IMR-90 (cell line): Measurements from ENCODE around the gene GTF2H3. TPM values are rescaled to one million over a fixed set of nuclear protein-coding genes. Genes with fewer than 3 reads are reported as not detected.

Experiments used
- ATAC-seq: fragments of 200-7000 bp; cut with Tn5 transposase; 2 replicates; pipeline ENCODE4 v1.9.1; 2020; ENCODE audit warnings: low read depth, mild to moderate bottlenecking, moderate library complexity
- BruUV-seq: library from RNA; stranded (reverse); fragments of 400-500 nt; replicated peaks from 2 replicates; lab custom pipeline; 2021; lab: Mats Ljungman, UMichigan
- CTCF ChIA-PET: fragments of 300-600 bp; formaldehyde crosslinking; extraction: SDS; loops from one replicate; lab custom pipeline; 2021; ENCODE audit warnings: antibody characterized with exemption; lab: Yijun Ruan, JAX
- POLR2A ChIA-PET: fragments of 300-600 bp; sonication (Branson Sonifier 250); formaldehyde crosslinking; loops from one replicate; lab custom pipeline; 2022; ENCODE audit warnings: antibody characterized with exemption; ENCODE audit not compliant: unreplicated experiment; lab: Charles Lee
- DNase-seq: peaks from one replicate; pipeline ENCODE4 v3.0.0; 2013
- H2AFZ ChIP-seq: replicated peaks from 2 replicates; pipeline ENCODE3; 2013; ENCODE audit warnings: low read length, mild to moderate bottlenecking; ENCODE audit not compliant: poor library complexity
- H2AK5ac ChIP-seq: 2 replicates; pipeline ENCODE4 v1.6.1; 2013; ENCODE audit warnings: low read depth, low read length, inconsistent platforms
- H2AK9ac ChIP-seq: replicated peaks from 2 replicates; pipeline ENCODE3; 2013; ENCODE audit warnings: mild to moderate bottlenecking, low read depth, low read length, moderate library complexity; ENCODE audit not compliant: poor library complexity
- H2BK120ac ChIP-seq: 2 replicates; pipeline ENCODE4 v1.6.1; 2013; ENCODE audit warnings: low read depth, low read length, inconsistent platforms
- H2BK15ac ChIP-seq: 3 replicates; pipeline ENCODE4 v1.6.1; 2013; ENCODE audit warnings: low read depth, low read length, inconsistent platforms
- H2BK20ac ChIP-seq: 2 replicates; pipeline ENCODE4 v1.6.1; 2013; ENCODE audit warnings: low read depth, mild to moderate bottlenecking, inconsistent platforms, low read length, moderate library complexity
- H2BK5ac ChIP-seq: 2 replicates; pipeline ENCODE4 v1.6.1; 2013; ENCODE audit warnings: mild to moderate bottlenecking, low read depth, low read length, inconsistent platforms; ENCODE audit not compliant: poor library complexity, severe bottlenecking
- H3K14ac ChIP-seq: replicated peaks from 2 replicates; pipeline ENCODE4 v1.6.1; 2013; ENCODE audit warnings: low read depth, low read length, inconsistent platforms
- H3K18ac ChIP-seq: 2 replicates; pipeline ENCODE4 v1.6.1; 2013; ENCODE audit warnings: low read depth, low read length, control low read depth
- H3K23ac ChIP-seq: 2 replicates; pipeline ENCODE4 v1.6.1; 2013; ENCODE audit warnings: low read depth, low read length, inconsistent platforms
- H3K27ac ChIP-seq: 2 replicates; pipeline ENCODE4 v1.5.1; 2013; ENCODE audit warnings: mild to moderate bottlenecking, control low read depth, low read length; ENCODE audit not compliant: insufficient read depth
- H3K27me3 ChIP-seq: 2 replicates; pipeline ENCODE4 v1.6.1; 2013; ENCODE audit warnings: low read length; ENCODE audit not compliant: control insufficient read depth, insufficient read depth
- H3K36me3 ChIP-seq: 2 replicates; pipeline ENCODE4 v1.6.1; 2013; ENCODE audit warnings: low read length, mixed read lengths; ENCODE audit not compliant: control insufficient read depth, insufficient read depth
- H3K4ac ChIP-seq: 2 replicates; pipeline ENCODE4 v1.6.1; 2013; ENCODE audit warnings: low read depth, low read length, inconsistent platforms
- H3K4me1 ChIP-seq: 2 replicates; pipeline ENCODE4 v1.6.1; 2013; ENCODE audit warnings: low read length, mixed read lengths; ENCODE audit not compliant: control insufficient read depth, insufficient read depth
- H3K4me2 ChIP-seq: 2 replicates; pipeline ENCODE4 v1.6.1; 2013; ENCODE audit warnings: low read depth, mild to moderate bottlenecking, control low read depth, low read length, moderate library complexity
- H3K4me3 ChIP-seq: 2 replicates; pipeline ENCODE4 v1.5.1; 2013; ENCODE audit warnings: low read depth, mild to moderate bottlenecking, control low read depth, low read length, moderate library complexity; ENCODE audit not compliant: insufficient read depth
- H3K56ac ChIP-seq: 2 replicates; pipeline ENCODE4 v1.6.1; 2013; ENCODE audit warnings: low read length, inconsistent platforms; ENCODE audit not compliant: insufficient read depth; ENCODE audit errors: extremely low read depth
- H3K79me1 ChIP-seq, 2 experiments: 2 replicates each; pipeline ENCODE4 v1.6.1; 2013; ENCODE audit warnings: low read length in 2 of 2, inconsistent platforms in 1 of 2, low read depth in 1 of 2
- H3K9ac ChIP-seq: 2 replicates; pipeline ENCODE4 v1.6.1; 2013; ENCODE audit warnings: low read depth, low read length, control low read depth
- H3K9me1 ChIP-seq: 2 replicates; pipeline ENCODE4 v1.6.1; 2013; ENCODE audit warnings: low read length, inconsistent platforms; ENCODE audit not compliant: insufficient read depth
- H3K9me3 ChIP-seq: 2 replicates; pipeline ENCODE4 v1.6.1; 2013; ENCODE audit warnings: low read length; ENCODE audit not compliant: control insufficient read depth, insufficient read depth
- H4K20me1 ChIP-seq: 2 replicates; pipeline ENCODE4 v1.6.1; 2013; ENCODE audit warnings: low read length, inconsistent platforms; ENCODE audit not compliant: insufficient read depth
- H4K5ac ChIP-seq: 2 replicates; pipeline ENCODE4 v1.6.1; 2013; ENCODE audit warnings: mild to moderate bottlenecking, low read depth, low read length, control low read depth
- H4K8ac ChIP-seq, 2 experiments: 2 replicates each; pipeline ENCODE4 v1.6.1; 2013; ENCODE audit warnings: low read depth in 2 of 2, low read length in 2 of 2, control low read depth in 1 of 2, inconsistent platforms in 1 of 2
- H4K91ac ChIP-seq: 2 replicates; pipeline ENCODE4 v1.6.1; 2013; ENCODE audit warnings: low read depth, low read length, inconsistent platforms; ENCODE audit not compliant: insufficient read depth
- CEBPB ChIP-seq: IDR thresholded peaks from 2 replicates; pipeline ENCODE4 v1.6.1; 2012; ENCODE audit warnings: low read depth, low read length, improper control_type of control experiment
- POLR2A ChIP-seq: IDR thresholded peaks from 2 replicates; pipeline ENCODE4 v1.6.1; 2012; ENCODE audit warnings: mild to moderate bottlenecking, low read depth, low read length
- RAD21 ChIP-seq: IDR thresholded peaks from 2 replicates; pipeline ENCODE4 v1.6.1; 2012; ENCODE audit warnings: low read length, improper control_type of control experiment
- SMC3 ChIP-seq: fragments of 150-350 bp; IDR thresholded peaks from 2 replicates; pipeline ENCODE4 v1.6.1; 2016; ENCODE audit warnings: low read depth, mild to moderate bottlenecking, antibody characterized with exemption, low read length, moderate library complexity
- WGBS, 2 experiments: methylation state at CpG; one replicate each; pipeline versions ENCODE4 v1.1.5 to v1.1.7; 2013; ENCODE audit warnings: missing lambda C conversion rate in 2 of 2; ENCODE audit not compliant: insufficient read length in 1 of 2; ENCODE audit errors: extremely low coverage in 2 of 2; 5-methylcytosine and 5-hydroxymethylcytosine counted together
- dilution Hi-C: fragments of 300-500 bp; cut with HindIII; formaldehyde crosslinking; loops from one replicate; pipeline ENCODE4 v1.14.3; 2018; ENCODE audit warnings: low sequenced_read_pairs; ENCODE audit not compliant: unreplicated experiment
- in situ Hi-C: fragments of 300-500 bp; cut with MboI; formaldehyde crosslinking; loops from 3 replicates; pipeline ENCODE4 v1.14.3; 2019; ENCODE audit warnings: low sequenced_read_pairs, inconsistent platforms, mixed read lengths
- intact Hi-C: fragments of 100-400 bp; cut with micrococcal nuclease; formaldehyde crosslinking; loops from 2 replicates; pipeline ENCODE4 v1.10.0; 2022
- polyA plus RNA-seq, 3 experiments: library from polyadenylated mRNA; depleted of rRNA; stranded (reverse); fragments of >200 nt; gene quantifications; 2 replicates each; pipeline ENCODE4 v1.2.3, GENCODE V29; 2012; ENCODE audit warnings: low replicate concordance in 1 of 3
- total RNA-seq: library from RNA; depleted of rRNA; stranded (reverse); fragments of >200 nt; gene quantifications from 2 replicates; pipeline ENCODE4 v1.2.3, GENCODE V29; 2012
- TF ChIP-seq, protein P1 (sequence below): fragments of 150-350 bp; IDR thresholded peaks from 2 replicates; pipeline ENCODE4 v1.6.1; 2017; ENCODE audit warnings: mild to moderate bottlenecking, antibody characterized with exemption, low read length, low read depth

The GTF2H3 gene
- total and polyA plus RNA-seq, 2 of the 4 experiments (the other 2 are of a cell fraction), result 22.2 to 80.3 TPM

DNA sequence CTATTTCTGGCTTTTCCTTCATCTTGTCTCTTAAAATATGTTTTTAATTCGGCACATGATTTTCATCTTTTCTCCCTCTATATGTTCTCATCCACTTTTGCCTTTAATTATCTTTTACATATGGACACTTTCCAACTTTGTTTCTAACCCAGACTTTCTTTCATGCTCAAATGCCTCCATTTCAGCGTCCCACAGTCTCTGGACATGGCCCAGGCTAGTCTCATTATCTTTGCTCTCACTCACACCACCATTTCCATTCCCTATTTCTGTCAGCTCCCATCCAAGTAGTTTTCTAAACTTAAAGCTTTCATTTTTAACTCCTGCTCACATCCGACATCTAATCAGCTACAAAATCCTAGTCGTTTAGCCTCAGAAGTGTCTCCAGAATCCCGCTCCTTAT, 14.8 kb downstream of the GTF2H3 start:
- Histone ChIP-seq H3K27ac (no peak overlapping the region), H3K27me3 (no peaks in the 10 kb centered on the region), H3K56ac (no peak overlapping the region), H3K4me1 (no peaks in the 10 kb centered on the region), H3K9me3 (no peaks in the 10 kb centered on the region), H2BK5ac (no peak overlapping the region), H2BK120ac (no peak overlapping the region), H3K4ac (no peak overlapping the region), H3K18ac (no peak overlapping the region), H4K8ac (no peak overlapping the region), H3K4me2 (no peak overlapping the region), H3K4me3 (no peak overlapping the region), H2BK15ac (no peak overlapping the region), H2BK20ac (no peak overlapping the region), H3K23ac (no peak overlapping the region), H2AK5ac (no peak overlapping the region), H3K9me1 (no peaks in the 10 kb centered on the region), H3K79me1 (peaks cover 3 to 7% of the 10 kb centered on the region in 2 experiments; a peak in 2 of 4 replicates), H3K36me3 (peaks cover 40% of the 10 kb centered on the region), H4K91ac (no peak overlapping the region), H4K20me1 (no peaks in the 10 kb centered on the region), H3K14ac (no peak overlapping the region), H2AK9ac (no peak overlapping the region), H2AFZ (no peak overlapping the region), H3K9ac (no peak overlapping the region), H4K5ac (no peak overlapping the region)
- intact Hi-C loops (no loop called here), dilution Hi-C loops (no loop called here), in situ Hi-C loops (no loop called here)
- CTCF ChIA-PET, result no interaction called here
- TF ChIP-seq POLR2A (no peak), RAD21 (no peak), CEBPB (no peak), SMC3 (no peak)
- TF ChIP-seq, protein P1, sequence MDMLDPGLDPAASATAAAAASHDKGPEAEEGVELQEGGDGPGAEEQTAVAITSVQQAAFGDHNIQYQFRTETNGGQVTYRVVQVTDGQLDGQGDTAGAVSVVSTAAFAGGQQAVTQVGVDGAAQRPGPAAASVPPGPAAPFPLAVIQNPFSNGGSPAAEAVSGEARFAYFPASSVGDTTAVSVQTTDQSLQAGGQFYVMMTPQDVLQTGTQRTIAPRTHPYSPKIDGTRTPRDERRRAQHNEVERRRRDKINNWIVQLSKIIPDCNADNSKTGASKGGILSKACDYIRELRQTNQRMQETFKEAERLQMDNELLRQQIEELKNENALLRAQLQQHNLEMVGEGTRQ, result no peak
- ATAC-seq (no peak), DNase-seq (no peak)
- POLR2A ChIA-PET, result no interaction called here
- WGBS, 2 experiments, result 92% methylated on average over 2 of the region's 5 CpGs; no CpG with 5 or more reads in 1 of the 2 experiments
- no TSS peak for BruUV-seq
